ENCODE data around the gene NUDT21.
A peak's percentile ranks its signal among the peaks of the same experiment; 100 is the strongest.

- no peak for TF ChIP-seq CTCF (IDR thresholded peaks at IDR 0.05)
- TF ChIP-seq POLR2A (IDR thresholded peaks at IDR 0.05): peak; percentile 47
Measured at GRCh38 chr16:56450986-56451752, at the start of gene NUDT21, which contains the start of gene OGFOD1.
